NCI-H2081 treated with DMSO at 0.1 percent for 48 hours (cell line): ENCODE measurements around the gene PHYHD1.

Source experiments
- DNase-seq: peaks from one replicate; lab custom pipeline; 2025; lab: John Stamatoyannopoulos, UW

Gene PHYHD1

GRCh38 chr9:128920381-128921058, at the start of gene PHYHD1:
TSS of gene PHYHD1 (plus strand) at chr9:128920982. CDS start at chr9:128922324, 1,342 bp downstream.
- no peak for DNase-seq

GRCh38 chr9:128877852-128878251, 42.9 kb upstream of the PHYHD1 start:
- DNase-seq, result no peak

- peak; percentile 83 for DNase-seq
These were observed 38.7 kb upstream of the PHYHD1 start, which contains the start of the genes KYAT1 and LRRC8A for GRCh38 chr9:128881884-128882676. TSS of gene KYAT1 (minus strand) at chr9:128881950. CDS start at chr9:128845405, 36,545 bp downstream. TSS of gene LRRC8A (plus strand) at chr9:128882133. CDS start at chr9:128907165, 25,032 bp downstream.

- DNase-seq, result no peak
These were observed 37.8 kb upstream of the PHYHD1 start for GRCh38 chr9:128882677-128883603.

GRCh38 chr9:128884164-128884563, 36.6 kb upstream of the PHYHD1 start:
- DNase-seq, result no peak

- no peak for DNase-seq
These were observed 35.4 kb upstream of the PHYHD1 start for GRCh38 chr9:128885376-128885775.

- no peak for DNase-seq
These were observed 35.0 kb upstream of the PHYHD1 start for GRCh38 chr9:128885798-128886197.

- no peak for DNase-seq
These were observed 34.4 kb upstream of the PHYHD1 start for GRCh38 chr9:128886211-128886891.

- no peak for DNase-seq
These were observed 33.7 kb upstream of the PHYHD1 start for GRCh38 chr9:128887049-128887448.

GRCh38 chr9:128887914-128888350, 32.9 kb upstream of the PHYHD1 start:
- no peak for DNase-seq

GRCh38 chr9:128891321-128892220, 29.2 kb upstream of the PHYHD1 start:
- DNase-seq, result no peak

GRCh38 chr9:128892221-128892921, 28.4 kb upstream of the PHYHD1 start:
- no peak for DNase-seq

GRCh38 chr9:128893354-128893753, 27.4 kb upstream of the PHYHD1 start:
- no peak for DNase-seq

GRCh38 chr9:128894764-128895163, 26.0 kb upstream of the PHYHD1 start:
- no peak for DNase-seq

GRCh38 chr9:128895556-128895955, 25.2 kb upstream of the PHYHD1 start:
- no peak for DNase-seq

GRCh38 chr9:128898382-128898781, 22.4 kb upstream of the PHYHD1 start:
- DNase-seq, result no peak

GRCh38 chr9:128898845-128899565, 21.8 kb upstream of the PHYHD1 start:
- no peak for DNase-seq

GRCh38 chr9:128899566-128900322, 21.0 kb upstream of the PHYHD1 start:
- no peak for DNase-seq
